ENCODE results near the gene PTPRT. TPM values are rescaled to one million over a fixed set of nuclear protein-coding genes. Genes with fewer than 3 reads are reported as not detected.

Gene PTPRT
- not detected for total RNA-seq
- long read RNA-seq: 0 reads

DNA sequence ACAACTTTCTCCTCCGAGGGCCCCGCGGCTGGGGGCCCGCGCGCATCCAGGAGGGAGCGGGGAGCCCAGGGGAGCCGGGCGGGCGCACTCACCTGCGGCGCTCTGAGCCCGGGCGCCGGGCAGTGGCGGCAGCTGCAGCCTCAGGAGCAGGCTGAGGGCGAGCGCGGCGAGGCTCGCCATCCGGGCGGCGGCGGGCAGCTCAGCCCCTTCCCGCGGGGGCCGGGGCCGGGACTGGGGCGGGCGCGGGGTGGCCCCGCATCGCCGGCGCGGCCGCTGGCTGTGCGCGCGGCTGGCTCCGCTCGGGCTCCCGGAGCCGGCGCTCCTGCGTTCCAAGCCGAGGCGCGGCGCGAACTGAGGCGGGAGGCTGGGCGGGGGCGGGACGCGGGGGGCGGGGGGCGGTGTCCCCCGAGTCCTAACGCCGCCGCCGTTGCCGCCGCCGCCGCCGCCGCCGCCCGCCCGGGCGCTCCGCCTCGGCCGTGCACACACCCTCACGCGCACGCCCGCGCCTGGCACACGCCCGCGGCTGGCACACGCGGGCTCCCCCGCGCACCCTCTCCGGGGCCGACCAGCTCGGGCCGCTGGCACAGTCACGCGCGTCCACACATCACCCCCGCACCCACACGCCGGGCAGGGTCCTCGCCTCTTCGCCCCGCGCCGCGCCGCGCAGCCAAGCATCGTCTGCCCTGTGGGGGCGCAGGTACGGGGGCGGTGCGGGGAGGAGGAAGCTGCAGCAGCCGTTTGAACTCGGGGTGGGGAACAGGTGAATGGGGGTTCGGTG is at the start of gene PTPRT:
Gene PTPRT (minus strand): TSS at position 353 of the 778 bp plus-strand sequence. CDS start 173 bp downstream, at position 180.
- no peak for DNase-seq (ENCODE audit: low spot score)

DNA sequence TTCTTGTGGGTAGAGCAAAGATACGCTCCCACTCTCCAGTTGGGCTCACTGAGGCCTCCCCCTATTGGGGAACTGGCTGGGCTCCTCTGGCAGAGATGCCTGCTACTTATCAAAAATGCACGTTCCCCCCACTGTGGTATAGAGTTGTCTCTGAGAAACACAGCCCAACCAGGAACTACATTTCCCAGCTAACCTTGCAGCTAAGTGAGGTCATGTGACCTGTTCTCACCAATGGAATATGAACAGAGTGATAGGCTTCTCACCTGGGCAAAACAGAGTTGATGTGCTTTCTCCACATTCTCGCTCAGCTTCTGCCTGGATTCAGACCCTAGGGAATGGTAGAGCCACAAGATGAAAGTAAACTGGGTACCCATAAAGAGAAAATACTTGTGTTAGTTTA is 49.1 kb upstream of the PTPRT start:
- no peak for DNase-seq (ENCODE audit: low spot score)

DNA sequence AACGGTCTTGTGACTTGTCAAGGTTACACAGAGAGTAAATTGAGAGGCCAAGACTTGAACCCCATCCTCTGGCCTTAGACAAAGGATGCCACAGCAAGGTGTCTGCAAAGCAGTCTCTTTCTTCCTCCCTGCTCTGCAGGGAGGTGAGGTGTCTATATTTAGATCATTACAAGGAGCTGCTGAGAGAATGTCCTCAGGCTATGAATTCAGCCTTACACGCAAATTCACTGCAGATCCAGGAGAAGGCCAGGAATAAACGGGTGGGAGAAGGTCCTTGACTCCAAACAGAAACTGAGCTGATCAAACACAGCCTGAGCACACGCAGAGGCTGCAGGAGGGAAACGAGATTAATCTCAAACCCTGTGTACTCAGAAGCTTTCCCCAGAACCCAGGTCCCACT is 48.6 kb upstream of the PTPRT start:
- DNase-seq (ENCODE audit: low spot score): no peak

DNA sequence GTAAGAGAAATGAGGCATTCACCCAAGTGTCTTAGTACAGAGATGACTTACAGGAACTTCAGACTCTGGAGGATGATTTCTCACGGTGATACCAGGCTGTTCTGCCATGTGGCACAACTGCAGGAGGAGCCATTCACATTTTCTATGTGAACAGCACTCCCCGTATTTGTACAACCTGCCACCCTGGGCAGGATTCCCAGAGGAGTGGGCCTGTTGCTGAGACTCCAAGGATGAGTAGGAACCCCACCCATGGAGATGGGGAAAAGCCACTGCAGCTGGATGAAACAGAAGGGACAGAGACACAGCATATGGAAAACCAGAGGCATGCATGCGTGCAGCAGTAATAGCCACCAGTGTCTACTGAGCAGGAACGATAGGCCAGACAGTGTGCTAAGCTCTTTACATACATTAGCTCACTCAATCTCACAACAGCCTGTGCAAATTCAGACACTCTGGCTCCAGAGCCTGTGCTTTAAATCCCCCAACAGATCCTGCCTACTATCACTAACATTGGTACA is 48.0 kb upstream of the PTPRT start:
- no peak for DNase-seq (ENCODE audit: low spot score)

DNA sequence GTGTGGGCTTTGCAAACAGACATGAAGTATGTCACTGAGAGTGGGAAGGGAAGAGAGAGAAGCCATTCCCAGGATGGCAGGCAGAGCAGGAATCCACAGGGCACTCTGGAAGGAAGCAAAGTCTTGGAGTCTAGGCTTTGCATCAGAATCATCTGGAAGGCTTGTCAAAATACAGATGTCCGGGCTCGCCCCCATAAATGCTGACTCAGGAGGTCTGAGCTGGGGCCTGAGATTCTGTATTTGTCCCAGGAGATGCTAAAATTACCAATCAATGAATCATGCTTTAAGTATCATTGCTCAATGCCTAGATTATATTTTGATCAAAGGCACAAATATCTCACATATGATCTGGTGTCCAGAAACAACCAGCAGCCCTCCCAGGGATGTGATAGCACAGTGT is 46.3 kb upstream of the PTPRT start:
- DNase-seq (ENCODE audit: low spot score): no peak

DNA sequence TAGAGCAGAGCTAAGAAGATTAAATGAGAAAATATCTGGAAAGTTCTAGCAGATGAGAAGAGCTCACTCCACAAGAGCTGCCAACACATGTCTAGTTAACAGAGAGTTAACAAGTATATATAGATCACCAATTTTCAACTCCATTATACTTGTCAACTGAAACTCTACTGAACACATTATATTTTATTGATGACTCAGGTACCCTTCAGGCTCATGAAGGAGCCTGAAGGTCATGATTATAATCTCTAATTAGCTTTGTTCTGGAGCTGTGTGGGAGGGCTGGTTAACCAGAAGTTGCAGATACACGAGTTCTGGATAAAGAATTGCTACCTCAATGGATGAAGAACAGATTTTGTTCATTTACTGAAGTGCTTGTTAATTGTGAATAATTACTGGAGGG is 42.1 kb upstream of the PTPRT start:
- no peak for DNase-seq (ENCODE audit: low spot score)

DNA sequence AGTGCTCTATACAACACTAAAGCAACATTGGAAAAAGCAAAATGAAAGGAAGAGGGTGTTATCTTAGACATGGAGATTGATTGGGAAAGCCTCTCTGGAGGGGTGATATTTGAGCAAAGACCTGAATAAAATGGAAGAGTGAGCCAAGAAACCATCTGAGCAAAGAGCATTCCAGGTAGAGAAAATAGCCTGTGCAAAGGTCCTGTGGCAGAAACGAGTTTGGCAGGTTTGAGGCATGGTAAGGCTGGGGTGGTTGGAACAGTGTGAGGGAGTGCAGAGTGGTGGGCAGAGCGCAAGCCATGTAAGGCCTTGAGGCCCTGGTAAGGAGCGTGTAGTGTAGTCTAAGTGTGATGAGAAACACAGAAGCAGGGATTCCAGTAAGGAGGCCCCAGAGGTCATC is 40.0 kb upstream of the PTPRT start:
- no peak for DNase-seq (ENCODE audit: low spot score)

DNA sequence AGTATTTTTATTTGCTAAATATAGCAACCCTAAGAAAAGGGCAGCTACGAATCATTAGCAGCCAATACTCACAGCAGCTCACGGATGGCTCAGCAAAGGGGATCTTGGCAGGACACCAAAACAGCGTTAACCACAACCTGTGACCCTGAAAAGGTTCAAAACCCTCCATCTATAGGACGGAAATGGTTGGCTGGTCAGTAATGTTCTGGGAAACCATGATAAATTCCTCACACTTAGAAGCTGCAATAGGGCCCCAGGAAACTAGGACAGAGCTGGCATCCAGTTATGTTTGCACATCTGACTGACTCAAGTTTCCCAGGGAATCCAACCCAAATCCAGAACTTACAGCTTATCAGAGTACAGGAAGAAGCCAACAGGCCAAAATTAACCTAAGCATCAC is 30.9 kb upstream of the PTPRT start:
- no peak for DNase-seq (ENCODE audit: low spot score)

DNA sequence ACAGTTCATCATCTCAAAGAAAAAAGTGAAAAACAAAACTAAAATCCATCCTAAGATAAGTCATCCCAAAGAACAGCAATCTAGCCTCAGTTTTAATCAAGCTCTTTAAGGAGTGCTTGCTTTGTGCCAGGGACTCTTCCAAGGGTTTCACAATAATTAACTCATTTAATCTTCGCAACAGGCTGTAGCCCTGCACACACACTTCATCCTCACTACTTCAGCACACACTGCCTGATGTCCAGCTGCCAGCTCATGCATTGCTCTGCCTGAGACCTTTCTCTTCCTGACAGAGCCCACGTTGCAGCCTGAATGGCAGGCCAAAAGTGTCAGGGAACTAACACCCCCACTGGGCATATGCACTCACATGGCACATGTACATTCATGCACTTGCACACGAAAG is 21.2 kb upstream of the PTPRT start:
- DNase-seq (ENCODE audit: low spot score): no peak

DNA sequence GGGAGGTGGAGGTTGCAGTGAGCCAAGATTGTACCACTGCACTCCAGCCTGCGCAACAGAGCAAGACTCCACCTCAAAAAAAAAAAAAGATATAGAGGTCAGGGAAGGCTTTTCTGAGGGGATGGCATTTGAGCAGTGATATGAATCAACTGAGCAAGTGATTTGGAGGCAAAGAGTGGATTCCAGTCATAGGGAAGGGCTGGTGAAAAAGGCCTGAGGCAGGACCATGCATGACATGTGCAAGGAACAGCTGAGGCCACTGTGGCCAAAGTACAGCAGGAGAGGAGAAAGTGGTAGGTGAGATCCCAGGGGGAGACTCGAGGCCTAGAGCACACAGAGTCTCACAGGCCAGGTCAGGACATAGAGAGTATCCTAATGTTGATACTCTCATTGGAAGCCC is 20.1 kb upstream of the PTPRT start:
- no peak for DNase-seq (ENCODE audit: low spot score)

DNA sequence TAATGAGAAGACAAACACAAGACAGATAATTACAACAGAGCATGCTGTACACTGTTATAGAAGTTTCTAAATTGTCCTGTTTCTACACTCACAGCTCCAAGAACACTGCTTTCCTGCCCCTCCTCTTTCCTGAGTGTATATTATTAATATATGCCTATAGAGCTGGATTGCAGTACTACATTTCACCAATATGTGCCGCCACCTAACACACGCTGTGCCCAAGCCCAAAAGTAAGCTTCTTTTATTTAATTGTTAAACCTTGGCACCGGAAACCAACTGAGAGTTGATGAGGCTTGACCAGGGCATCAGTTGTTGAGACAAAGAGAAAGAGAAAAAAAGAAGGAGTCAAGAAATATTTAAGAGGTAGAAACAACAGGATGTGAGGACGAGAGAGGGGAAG is 16.0 kb upstream of the PTPRT start:
- DNase-seq (ENCODE audit: low spot score): no peak

DNA sequence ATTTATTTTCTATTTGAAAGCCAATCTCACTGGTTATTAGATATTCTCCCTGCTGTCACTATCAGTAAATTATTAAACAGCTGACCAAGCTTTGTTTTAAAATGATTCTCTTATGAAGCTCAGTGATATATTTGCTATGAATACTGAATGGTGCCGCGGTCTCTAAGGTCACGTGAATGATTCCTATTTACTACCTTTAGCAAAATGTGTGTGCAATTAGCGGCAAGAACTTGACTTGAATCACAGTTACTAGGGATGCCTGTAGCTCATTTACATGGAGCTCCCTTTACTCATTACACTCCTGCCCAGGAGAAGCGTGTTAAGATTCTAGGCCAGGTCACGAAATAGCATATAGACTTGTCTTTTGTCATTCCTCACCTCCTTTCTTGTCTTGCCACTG is 12.4 kb upstream of the PTPRT start:
- DNase-seq (ENCODE audit: low spot score): no peak

DNA sequence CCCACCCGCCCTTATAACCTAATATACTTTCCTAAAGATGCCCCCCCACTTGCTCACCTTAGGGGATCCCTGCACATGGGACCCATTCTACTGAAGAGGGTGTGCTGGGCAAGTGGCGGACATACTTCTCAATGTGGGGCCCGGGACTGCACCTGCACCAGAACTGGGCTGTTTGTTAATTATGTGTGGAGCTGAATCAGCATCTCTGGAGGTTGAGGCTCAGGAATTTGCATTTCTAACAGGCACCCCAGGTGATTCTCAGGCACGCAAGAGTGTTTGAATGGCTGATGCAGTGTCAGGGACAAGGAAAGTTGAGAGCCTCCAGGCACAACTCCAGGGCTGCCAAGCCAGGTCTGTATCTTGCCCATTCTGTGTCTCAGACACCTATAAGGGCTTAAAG is 8.9 kb upstream of the PTPRT start:
- no peak for DNase-seq (ENCODE audit: low spot score)

DNA sequence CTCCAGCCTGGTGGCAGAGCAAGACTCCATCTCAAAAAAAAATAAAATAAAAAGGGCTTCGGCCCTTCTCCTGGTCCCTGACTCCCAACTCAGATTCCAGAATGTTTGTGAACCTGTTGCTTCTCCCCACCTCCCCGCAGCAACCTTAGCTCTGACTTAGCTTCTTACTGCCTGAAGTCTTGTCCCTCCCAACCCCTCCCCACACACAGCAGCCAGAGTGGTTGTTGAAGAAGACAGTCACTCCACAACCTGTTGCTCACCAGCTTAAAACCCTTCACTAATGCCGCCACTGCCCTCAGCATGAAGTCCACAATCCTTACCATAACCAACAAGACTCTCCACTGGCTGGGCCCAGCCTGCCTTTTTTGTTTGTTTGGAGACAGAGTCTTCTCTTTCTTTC is 6.5 kb upstream of the PTPRT start:
- no peak for DNase-seq (ENCODE audit: low spot score)

DNA sequence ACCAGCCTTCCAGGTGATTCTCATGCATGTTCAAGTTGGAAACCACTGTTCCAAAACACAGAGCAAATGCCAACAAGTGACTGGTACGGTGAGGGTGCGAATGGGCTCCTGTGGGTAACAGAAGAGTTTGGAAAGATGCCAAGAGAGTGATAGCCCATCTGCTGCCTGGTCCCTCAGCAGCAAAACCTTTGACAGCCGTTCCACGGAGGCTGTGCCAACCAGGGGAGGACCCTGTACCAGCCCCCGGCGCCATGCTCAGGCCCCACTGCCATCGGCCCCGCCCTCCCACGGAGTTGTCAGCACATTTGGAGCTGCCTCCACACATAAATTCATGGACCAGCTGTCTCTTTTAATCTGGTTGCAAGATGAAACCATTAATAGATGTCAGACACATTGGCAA is 4.4 kb upstream of the PTPRT start:
- DNase-seq (ENCODE audit: low spot score): no peak

DNA sequence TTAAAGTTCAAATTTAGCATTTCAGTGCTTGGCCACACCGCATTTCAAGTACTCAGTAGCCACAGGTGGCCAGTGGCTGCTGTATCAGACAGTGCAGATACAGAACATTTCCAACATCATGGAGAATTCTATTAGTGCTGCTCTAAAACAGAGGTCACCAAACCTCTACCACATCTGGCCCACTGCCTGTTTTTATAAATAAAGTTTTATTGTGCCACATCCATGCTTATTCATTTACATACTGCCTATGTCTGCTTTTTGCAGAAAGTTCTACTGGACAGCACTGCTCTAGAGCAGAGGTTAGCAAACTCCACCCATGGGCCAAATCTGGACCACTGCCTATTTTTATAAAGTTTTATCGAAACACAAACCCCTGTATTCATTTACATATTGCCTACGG is 3.7 kb upstream of the PTPRT start:
- no peak for DNase-seq (ENCODE audit: low spot score)

DNA sequence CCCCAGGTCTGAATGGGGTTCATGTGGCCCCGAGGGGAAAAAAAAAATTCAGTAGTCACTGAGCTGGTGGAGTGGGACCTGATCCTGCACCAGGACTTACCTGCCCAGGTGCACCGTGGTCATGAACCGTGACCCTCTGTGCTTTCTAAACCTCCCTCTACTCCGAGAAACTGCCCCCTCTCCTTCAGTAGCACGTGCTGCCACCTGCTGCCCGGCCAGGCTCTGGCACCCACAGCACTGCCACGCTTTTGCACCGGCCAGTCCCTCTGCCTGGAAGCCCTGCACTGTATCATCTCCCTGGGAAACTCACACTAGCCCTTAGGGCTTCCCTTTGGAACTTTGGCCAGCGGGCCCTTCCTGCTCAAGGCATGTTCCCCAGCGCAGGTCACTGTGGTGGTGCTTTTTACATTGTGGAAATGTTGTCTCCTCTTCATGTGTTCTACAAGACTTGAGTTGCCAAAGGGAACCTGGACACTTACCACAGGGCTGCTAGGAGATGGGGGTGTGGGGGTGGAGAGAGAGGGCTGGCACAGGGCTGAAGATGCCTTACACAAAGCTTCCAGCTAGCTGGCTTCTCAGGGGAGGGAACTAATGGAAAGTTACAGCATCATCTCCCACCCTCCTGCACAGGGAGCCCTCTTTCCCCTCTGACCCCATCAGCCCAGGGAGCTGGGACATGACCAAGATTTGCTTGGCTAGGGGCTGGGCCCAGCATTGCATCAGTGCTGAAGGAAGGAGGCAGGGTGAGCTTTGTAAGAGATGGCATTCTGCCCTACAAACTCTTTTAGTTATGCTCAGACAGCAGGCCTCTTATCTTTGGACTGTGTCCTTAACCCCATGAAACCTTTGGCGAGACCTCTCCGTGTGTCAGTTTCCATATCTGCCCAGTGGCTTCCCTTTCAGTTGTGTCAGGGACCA is 2.5 kb upstream of the PTPRT start:
- no peak for DNase-seq (ENCODE audit: low spot score)

DNA sequence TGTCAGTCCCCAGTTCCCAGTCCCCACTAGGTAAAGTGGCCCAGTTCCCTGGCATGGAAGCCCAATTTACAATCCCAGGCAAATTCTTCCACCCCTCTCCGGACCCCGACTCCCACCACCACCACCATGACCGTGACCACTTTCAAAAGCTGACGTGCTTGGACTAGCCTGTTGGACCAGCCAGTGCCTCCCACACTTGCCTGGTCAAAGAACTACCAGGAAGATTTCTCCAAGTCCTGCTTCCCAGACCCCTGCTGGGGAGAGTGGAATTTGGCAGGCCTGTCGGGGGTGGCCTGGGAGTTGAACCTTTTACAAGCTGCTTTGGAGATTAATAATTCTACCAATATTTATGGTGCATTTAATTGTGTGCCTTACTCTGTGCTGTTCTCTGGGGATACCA is 1.4 kb upstream of the PTPRT start:
- no peak for DNase-seq (ENCODE audit: low spot score)

DNA sequence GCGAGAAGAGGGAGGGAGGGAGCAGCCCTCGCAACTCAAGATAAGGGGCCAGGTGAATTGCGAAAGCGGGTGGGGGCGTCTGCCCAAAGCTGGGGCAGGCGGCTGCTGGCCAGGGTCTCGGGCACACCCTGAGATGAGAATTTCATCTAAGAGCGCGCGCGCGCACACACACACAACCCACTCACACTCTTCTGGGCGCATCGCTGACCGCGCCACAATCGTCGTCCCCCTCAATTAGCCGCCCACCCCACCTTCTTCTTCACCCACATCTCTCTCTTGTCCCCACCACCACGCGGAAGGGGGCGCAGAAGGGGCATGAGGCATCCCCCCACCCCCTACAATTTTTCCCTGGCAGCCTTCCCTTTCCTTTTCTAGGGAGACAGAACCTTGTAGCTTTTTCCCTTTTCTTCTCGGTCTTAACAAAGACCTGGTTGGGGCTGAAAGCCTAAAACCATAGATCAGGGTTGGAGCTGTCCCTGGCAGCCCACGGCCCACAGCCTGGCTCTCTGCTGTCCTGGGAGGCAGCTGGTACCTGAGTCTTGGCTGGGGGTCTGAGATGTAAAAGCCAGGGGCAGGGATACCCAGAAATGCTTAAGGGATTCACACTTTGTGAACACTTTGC is 737 bp upstream of the PTPRT start:
- no peak for DNase-seq (ENCODE audit: low spot score)

DNA sequence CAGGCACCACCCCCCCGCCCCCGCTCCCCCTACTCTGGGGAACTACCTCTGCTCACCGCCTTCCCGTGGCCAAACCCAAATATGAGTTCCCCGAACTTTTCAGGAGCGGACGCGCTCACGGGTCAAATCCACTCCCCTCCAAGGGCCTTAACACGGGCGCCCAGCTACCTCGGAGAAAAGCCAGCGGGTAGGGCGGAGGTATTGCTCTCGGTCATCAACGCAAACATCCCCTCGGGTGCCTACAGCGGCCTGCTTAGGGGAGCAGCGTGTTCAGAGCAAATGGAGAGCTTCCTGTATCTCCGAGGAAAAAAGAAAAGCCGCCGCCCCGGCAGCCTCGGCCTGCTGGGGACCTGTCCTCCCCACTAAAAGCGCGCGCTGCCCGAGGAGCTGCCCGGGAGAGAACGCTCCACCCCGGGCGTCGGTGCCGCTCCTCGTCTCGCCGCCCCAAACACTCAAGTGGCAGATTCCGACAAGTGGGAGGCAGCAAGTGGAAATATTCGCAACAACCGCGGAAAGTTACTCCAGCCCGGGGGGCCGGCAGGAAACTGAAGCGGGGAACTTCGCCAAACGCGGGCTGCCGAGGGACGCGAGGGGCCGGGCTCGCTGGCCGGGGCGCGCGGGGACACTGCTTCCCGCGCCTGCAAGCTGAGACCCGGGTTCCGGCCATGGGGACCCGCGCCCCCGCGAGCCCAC is 699 bp downstream of the PTPRT start:
- no peak for DNase-seq (ENCODE audit: low spot score)

DNA sequence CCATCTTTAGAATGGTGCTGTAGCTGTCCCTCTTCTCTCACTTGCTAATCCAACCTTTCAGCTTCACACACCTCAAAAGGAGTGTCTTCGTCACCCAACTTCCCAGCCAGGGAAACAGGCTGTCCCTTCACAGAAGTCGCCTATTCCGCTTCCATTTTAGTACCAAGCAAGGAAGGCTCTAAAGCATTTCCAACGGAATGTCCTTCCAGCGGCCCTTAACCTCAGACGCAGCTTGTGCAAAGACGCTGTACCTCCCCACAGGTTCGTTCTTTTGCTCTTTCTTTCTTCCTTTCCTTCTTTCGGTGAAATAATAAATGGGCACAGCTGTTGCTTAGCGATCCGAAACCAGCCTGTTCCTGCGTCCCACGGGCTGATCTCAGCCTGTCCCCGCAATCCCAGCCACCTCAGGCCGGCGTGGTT is 1.5 kb downstream of the PTPRT start:
- DNase-seq (ENCODE audit: low spot score): no peak

Data from mesenteric fat pad (tissue), 1 donor.